SK-N-SH treated with all-trans-retinoic acid at 6 μM for 48 hours (cell line): ENCODE results near the gene PRPF38A.

Experiments
- ATAC-seq: fragments of 200-7000 bp; cut with Tn5 transposase; 3 replicates; pipeline ENCODE4 v1.9.1; 2020; ENCODE audit warnings: mild to moderate bottlenecking, moderate library complexity
- ARNTL ChIP-seq: fragments of 450-650 bp; formaldehyde crosslinking; IDR thresholded peaks from 2 replicates; pipeline ENCODE4 v1.5.0; 2020; ENCODE audit warnings: low read depth, mild to moderate bottlenecking, moderate library complexity, borderline replicate concordance
- BACH2 ChIP-seq: fragments of 250-450 bp; sonication (Bioruptor Pico); IDR thresholded peaks from 2 replicates; pipeline ENCODE4 v1.9.0; 2021; ENCODE audit warnings: mild to moderate bottlenecking, borderline replicate concordance
- CREB5 ChIP-seq: fragments of 250-450 bp; sonication (Bioruptor Pico); IDR thresholded peaks from 2 replicates; pipeline ENCODE4 v1.5.1; 2020; ENCODE audit warnings: low read depth, mild to moderate bottlenecking, moderate library complexity
- CSDC2 ChIP-seq: fragments of 250-450 bp; sonication (Bioruptor Pico); IDR thresholded peaks from 2 replicates; pipeline ENCODE4 v1.5.0; 2020; ENCODE audit warnings: mild to moderate bottlenecking, moderate library complexity
- CSRNP3 ChIP-seq: fragments of 250-450 bp; sonication (Bioruptor Pico); IDR thresholded peaks from 2 replicates; pipeline ENCODE4 v1.5.1; 2021; ENCODE audit warnings: mild to moderate bottlenecking, moderate library complexity
- ESRRG ChIP-seq: fragments of 250-450 bp; sonication (Bioruptor Pico); IDR thresholded peaks from 2 replicates; pipeline ENCODE4 v1.6.1; 2021; ENCODE audit warnings: mild to moderate bottlenecking
- GLIS3 ChIP-seq: fragments of 250-450 bp; sonication (Bioruptor Pico); IDR thresholded peaks from 2 replicates; pipeline ENCODE4 v1.5.0; 2020; ENCODE audit warnings: mild to moderate bottlenecking, moderate library complexity
- ISL1 ChIP-seq: fragments of 250-450 bp; sonication (Bioruptor Pico); IDR thresholded peaks from 2 replicates; pipeline ENCODE4 v2.1.2; 2022; ENCODE audit warnings: mild to moderate bottlenecking, moderate library complexity
- OSR1 ChIP-seq: fragments of 250-450 bp; sonication (Bioruptor Pico); IDR thresholded peaks from 2 replicates; pipeline ENCODE4 v1.8.0; 2022; ENCODE audit warnings: moderate library complexity, mild to moderate bottlenecking, inconsistent platforms
- PATZ1 ChIP-seq: fragments of 250-450 bp; sonication (Bioruptor Pico); IDR thresholded peaks from 2 replicates; pipeline ENCODE4 v1.8.0; 2020; ENCODE audit warnings: mild to moderate bottlenecking, moderate library complexity, borderline replicate concordance
- POU6F1 ChIP-seq: fragments of 250-450 bp; sonication (Bioruptor Pico); IDR thresholded peaks from 2 replicates; pipeline ENCODE4 v1.8.0; 2021; ENCODE audit warnings: low read depth, mild to moderate bottlenecking, moderate library complexity, borderline replicate concordance
- PPARA ChIP-seq: fragments of 250-450 bp; sonication (Bioruptor Pico); IDR thresholded peaks from 2 replicates; pipeline ENCODE4 v1.5.0; 2020; ENCODE audit warnings: mild to moderate bottlenecking, borderline replicate concordance
- RARB ChIP-seq: fragments of 250-450 bp; sonication (Bioruptor Pico); IDR thresholded peaks from 2 replicates; pipeline ENCODE4 v1.8.0; 2021; ENCODE audit warnings: mild to moderate bottlenecking, moderate library complexity
- SNAI2 ChIP-seq: fragments of 250-450 bp; sonication (Bioruptor Pico); IDR thresholded peaks from 2 replicates; pipeline ENCODE4 v1.5.0; 2020; ENCODE audit warnings: mild to moderate bottlenecking, moderate library complexity
- TCF4 ChIP-seq: fragments of 250-450 bp; sonication (Bioruptor Pico); IDR thresholded peaks from 2 replicates; pipeline ENCODE4 v1.8.0; 2021; ENCODE audit warnings: mild to moderate bottlenecking, moderate library complexity, borderline replicate concordance
- TOX ChIP-seq: fragments of 250-450 bp; sonication (Bioruptor Pico); IDR thresholded peaks from 2 replicates; pipeline ENCODE4 v1.8.0; 2021; ENCODE audit warnings: mild to moderate bottlenecking, moderate library complexity, borderline replicate concordance
- ZC3H10 ChIP-seq: fragments of 250-450 bp; sonication (Bioruptor Pico); IDR thresholded peaks from 2 replicates; pipeline ENCODE4 v1.5.1; 2021; ENCODE audit warnings: mild to moderate bottlenecking, moderate library complexity
- ZFP3 ChIP-seq: fragments of 250-450 bp; sonication (Bioruptor Pico); IDR thresholded peaks from 2 replicates; pipeline ENCODE4 v1.5.0; 2020; ENCODE audit warnings: mild to moderate bottlenecking, moderate library complexity
- ZFP30 ChIP-seq: fragments of 450-650 bp; formaldehyde crosslinking; IDR thresholded peaks from 2 replicates; pipeline ENCODE4 v1.5.0; 2022; ENCODE audit warnings: mild to moderate bottlenecking, moderate library complexity
- ZNF565 ChIP-seq: fragments of 450-650 bp; formaldehyde crosslinking; conservative IDR thresholded peaks from 2 replicates; pipeline ENCODE4 v1.5.0; 2020; ENCODE audit warnings: low read depth, mild to moderate bottlenecking, moderate library complexity
- ZNF70 ChIP-seq: fragments of 450-650 bp; formaldehyde crosslinking; IDR thresholded peaks from 2 replicates; pipeline ENCODE4 v1.5.0; 2020; ENCODE audit warnings: mild to moderate bottlenecking, moderate library complexity
- ZNF8 ChIP-seq: fragments of 450-650 bp; formaldehyde crosslinking; IDR thresholded peaks from 2 replicates; pipeline ENCODE4 v1.5.0; 2020; ENCODE audit warnings: mild to moderate bottlenecking, moderate library complexity

The PRPF38A gene

GRCh38 chr1:52404116-52404974 is at the start of gene PRPF38A, which contains the start of gene ORC1:
Gene PRPF38A (plus strand): TSS chr1:52404602. CDS start chr1:52404750, 148 bp downstream.
Gene ORC1 (minus strand): TSS chr1:52404423. CDS start chr1:52402223, 2,200 bp downstream.
- peak; percentile 95 for ATAC-seq
- TF ChIP-seq ZNF70 (CRISPR knock-in tag): no peak
- TF ChIP-seq TOX (CRISPR knock-in tag): no peak
- TF ChIP-seq OSR1: no peak
- TF ChIP-seq ESRRG (CRISPR knock-in tag): no peak
- no peak for TF ChIP-seq TCF4 (CRISPR knock-in tag)
- TF ChIP-seq ZFP30: no peak
- TF ChIP-seq CSRNP3 (CRISPR knock-in tag): no peak
- TF ChIP-seq ZNF565: no peak
- no peak for TF ChIP-seq SNAI2 (CRISPR knock-in tag)
- TF ChIP-seq CSDC2: no peak
- no peak for TF ChIP-seq ARNTL
- no peak for TF ChIP-seq PPARA (CRISPR knock-in tag)
- no peak for TF ChIP-seq ZC3H10 (CRISPR knock-in tag)
- no peak for TF ChIP-seq ZFP3 (CRISPR knock-in tag)
- TF ChIP-seq CREB5 (CRISPR knock-in tag): no peak
- no peak for TF ChIP-seq GLIS3 (CRISPR knock-in tag)
- no peak for TF ChIP-seq POU6F1
- TF ChIP-seq ISL1: no peak

- TF ChIP-seq BACH2 (CRISPR knock-in tag) (no peak), TCF4 (CRISPR knock-in tag) (no peak), ZNF8 (no peak), ISL1 (no peak), CSDC2 (no peak), ESRRG (CRISPR knock-in tag) (no peak), RARB (CRISPR knock-in tag) (no peak), ZNF70 (CRISPR knock-in tag) (no peak)
- TF ChIP-seq, all 23 proteins: peak for 0
- no peak for ATAC-seq
Observed at GRCh38 chr1:52355436-52355835, 49.0 kb upstream of the PRPF38A start.

- TF ChIP-seq SNAI2 (CRISPR knock-in tag) (no peak), POU6F1 (no peak), ZNF8 (no peak)
- TF ChIP-seq, all 23 proteins: peak for 0
- no peak for ATAC-seq
Observed at GRCh38 chr1:52355847-52356505, 48.4 kb upstream of the PRPF38A start.

GRCh38 chr1:52356818-52357355 is 47.5 kb upstream of the PRPF38A start:
- ATAC-seq: no peak
- TF ChIP-seq CSDC2: no peak
- no peak for TF ChIP-seq ZNF8
- no peak for TF ChIP-seq PATZ1 (CRISPR knock-in tag)
